Right lobe of liver (tissue), 4 donors: ENCODE measurements around the gene SSRP1.

Experiments used
- CTCF ChIP-seq, 4 donors: fragments of 200-600 bp in 3 of 4; fragments of 450-650 bp in 1 of 4; IDR thresholded peaks; one replicate each; pipeline versions ENCODE4 v1.5.1 to v1.8.0; 2016 to 2022; ENCODE audit warnings: antibody characterized with exemption in 4 of 4, mild to moderate bottlenecking in 2 of 4
- POLR2A ChIP-seq: fragments of 450-650 bp; IDR thresholded peaks from one replicate; pipeline ENCODE4 v1.6.1; 2017; ENCODE audit warnings: antibody characterized with exemption, mild to moderate bottlenecking
- donor health status: DM: no; HTN: no; CAD: no.
- donor health status: DM: no; HTN: no; CAD: no.
- donor health status: DM: no; HTN: yes; CAD: no.

GRCh38 chr11:57323855-57324153 lies 11.9 kb downstream of the SSRP1 start:
- no peak for TF ChIP-seq POLR2A
- TF ChIP-seq CTCF (IDR thresholded peaks at IDR 0.05), result no peak
